ENCODE data around the gene TSHZ2.

Gene TSHZ2

GRCh38 chr20:53027089-53027488, 54.9 kb downstream of the TSHZ2 start:
- DNase-seq (ENCODE audit: low read depth in 2 of 3, low spot score in 2 of 3): no peak

GRCh38 chr20:53028337-53029007, 56.3 kb downstream of the TSHZ2 start:
- DNase-seq (ENCODE audit: low read depth in 2 of 3, low spot score in 2 of 3): no peak

- no peak for DNase-seq (ENCODE audit: low read depth in 2 of 3, low spot score in 2 of 3)
Observed at GRCh38 chr20:53030061-53030460, 57.9 kb downstream of the TSHZ2 start.

- DNase-seq (ENCODE audit: low read depth in 2 of 3, low spot score in 2 of 3): no peak
Observed at GRCh38 chr20:53032046-53032445, 59.9 kb downstream of the TSHZ2 start.

GRCh38 chr20:53032478-53032932, 60.3 kb downstream of the TSHZ2 start:
- no peak for DNase-seq (ENCODE audit: low read depth in 2 of 3, low spot score in 2 of 3)

- DNase-seq (ENCODE audit: low read depth in 2 of 3, low spot score in 2 of 3): no peak
Observed at GRCh38 chr20:53033176-53033575, 61.0 kb downstream of the TSHZ2 start.

GRCh38 chr20:53034899-53035298, 62.7 kb downstream of the TSHZ2 start:
- no peak for DNase-seq (ENCODE audit: low read depth in 2 of 3, low spot score in 2 of 3)

GRCh38 chr20:53036992-53037391, 64.8 kb downstream of the TSHZ2 start:
- DNase-seq (ENCODE audit: low read depth in 2 of 3, low spot score in 2 of 3): no peak

GRCh38 chr20:53037621-53038020, 65.5 kb downstream of the TSHZ2 start:
- DNase-seq (ENCODE audit: low read depth in 2 of 3, low spot score in 2 of 3): no peak

- DNase-seq (ENCODE audit: low read depth in 2 of 3, low spot score in 2 of 3): no peak
Observed at GRCh38 chr20:53038299-53038698, 66.1 kb downstream of the TSHZ2 start.

- DNase-seq (ENCODE audit: low read depth in 2 of 3, low spot score in 2 of 3): no peak
Observed at GRCh38 chr20:53040693-53041589, 68.8 kb downstream of the TSHZ2 start.

GRCh38 chr20:53042521-53042920, 70.4 kb downstream of the TSHZ2 start:
- DNase-seq (ENCODE audit: low read depth in 2 of 3, low spot score in 2 of 3): no peak

- no peak for DNase-seq (ENCODE audit: low read depth in 2 of 3, low spot score in 2 of 3)
Observed at GRCh38 chr20:53044296-53044695, 72.1 kb downstream of the TSHZ2 start.

- DNase-seq (ENCODE audit: low read depth in 2 of 3, low spot score in 2 of 3): no peak
Observed at GRCh38 chr20:53045941-53046340, 73.8 kb downstream of the TSHZ2 start.

- DNase-seq (ENCODE audit: low read depth in 2 of 3, low spot score in 2 of 3): no peak
Observed at GRCh38 chr20:53047203-53047602, 75.0 kb downstream of the TSHZ2 start.

- no peak for DNase-seq (ENCODE audit: low read depth in 2 of 3, low spot score in 2 of 3)
Observed at GRCh38 chr20:53048387-53048786, 76.2 kb downstream of the TSHZ2 start.

- DNase-seq (ENCODE audit: low read depth in 2 of 3, low spot score in 2 of 3): no peak
Observed at GRCh38 chr20:53050338-53050737, 78.2 kb downstream of the TSHZ2 start.

- no peak for DNase-seq (ENCODE audit: low read depth in 2 of 3, low spot score in 2 of 3)
Observed at GRCh38 chr20:53052380-53052779, 80.2 kb downstream of the TSHZ2 start.

- DNase-seq (ENCODE audit: low read depth in 2 of 3, low spot score in 2 of 3): no peak
Observed at GRCh38 chr20:53053595-53053994, 81.4 kb downstream of the TSHZ2 start.

GRCh38 chr20:53055367-53056067, 83.4 kb downstream of the TSHZ2 start:
- DNase-seq (ENCODE audit: low read depth in 2 of 3, low spot score in 2 of 3): no peak

- no peak for DNase-seq (ENCODE audit: low read depth in 2 of 3, low spot score in 2 of 3)
Observed at GRCh38 chr20:53057579-53057978, 85.4 kb downstream of the TSHZ2 start.

GRCh38 chr20:53059848-53060247, 87.7 kb downstream of the TSHZ2 start:
- no peak for DNase-seq (ENCODE audit: low read depth in 2 of 3, low spot score in 2 of 3)
